Middle frontal gyrus (tissue), 1 donor: ENCODE measurements around the gene LY6G5C.

ENCODE experiments used
- DNase-seq: peaks from one replicate; pipeline ENCODE4 v3.0.0-alpha.2; 2015; ENCODE audit warnings: low spot score; ENCODE audit errors: extremely low spot score

LY6G5C gene

DNA sequence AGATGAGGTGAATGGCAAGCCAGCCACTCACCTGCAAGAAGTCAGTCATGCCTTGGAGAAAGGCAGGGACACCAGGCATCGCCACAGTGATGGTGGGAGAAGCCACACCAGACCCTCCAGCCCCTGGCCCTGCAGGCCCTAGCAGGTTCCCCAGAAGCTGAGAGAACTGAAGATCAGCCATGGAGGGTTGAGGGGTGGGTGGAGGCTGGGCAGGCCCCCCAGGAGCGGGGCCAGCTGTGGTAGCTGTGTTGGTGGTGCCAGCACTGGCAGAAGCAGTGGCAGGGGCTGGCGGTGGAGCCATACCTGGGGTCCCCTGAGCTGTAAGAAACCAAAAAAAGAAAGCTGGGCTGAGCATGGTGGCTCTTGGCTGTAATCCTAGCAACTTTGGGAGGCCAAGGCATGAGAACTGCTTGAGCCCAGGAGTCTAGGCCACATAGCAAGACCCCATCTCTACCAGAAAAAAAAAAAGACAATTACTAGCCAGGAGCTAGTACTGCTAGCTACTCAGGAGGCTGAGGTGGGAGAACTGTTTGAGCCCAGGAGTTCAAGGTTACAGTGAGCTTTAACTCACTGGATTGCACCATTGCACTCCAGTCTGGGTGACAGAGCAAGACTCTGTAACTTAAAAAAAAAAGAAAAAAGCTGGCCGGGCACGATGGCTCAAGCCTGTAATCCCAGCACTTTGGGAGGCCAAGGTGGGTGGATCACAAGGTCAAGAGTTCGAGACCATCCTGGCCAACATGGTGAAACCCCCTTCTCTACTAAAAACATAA is 37.9 kb downstream of the LY6G5C start:
- no peak for DNase-seq

DNA sequence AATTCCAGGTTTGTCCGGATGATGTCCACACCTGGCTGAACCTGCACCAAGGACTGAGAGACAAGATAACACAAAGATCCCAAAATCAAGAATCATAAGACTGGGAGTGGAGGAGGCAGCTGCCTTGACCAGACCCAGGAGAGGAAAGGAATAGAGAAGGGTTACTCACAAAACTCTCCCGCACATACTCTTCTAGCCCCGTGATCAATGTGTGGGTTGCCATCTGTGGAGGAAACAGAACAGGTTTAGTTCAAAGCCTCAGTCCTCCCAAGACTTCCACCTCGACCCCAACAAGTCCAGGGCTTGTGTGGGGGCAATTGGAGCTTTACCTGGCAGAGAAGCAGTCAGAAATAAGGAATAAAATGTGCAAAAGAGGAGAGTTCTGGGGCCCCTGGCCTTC is 39.5 kb downstream of the LY6G5C start:
- no peak for DNase-seq

GRCh38 chr6:31640612-31641011 is 40.3 kb downstream of the LY6G5C start:
- no peak for DNase-seq

DNA sequence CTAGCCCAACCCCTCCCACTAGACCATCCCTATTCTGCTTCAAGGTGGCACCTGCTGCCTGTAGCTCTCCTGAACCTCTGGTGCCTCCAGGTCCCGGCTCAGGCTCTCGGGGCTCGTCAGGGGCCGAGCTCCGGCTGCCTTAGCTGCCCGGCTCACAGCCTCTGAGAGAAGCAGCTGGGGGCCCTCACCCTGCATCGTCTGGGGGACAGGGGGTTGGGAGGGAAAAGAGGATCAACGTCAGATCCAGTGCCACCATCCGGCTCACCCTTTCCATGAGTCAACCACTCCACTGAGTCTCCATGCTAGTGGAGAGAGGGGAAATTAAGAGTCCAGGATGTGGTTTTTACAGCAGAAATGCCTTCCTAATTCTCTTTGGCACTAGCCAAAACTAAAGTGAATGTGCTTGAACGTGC is 41.4 kb downstream of the LY6G5C start:
- DNase-seq = no peak

DNA sequence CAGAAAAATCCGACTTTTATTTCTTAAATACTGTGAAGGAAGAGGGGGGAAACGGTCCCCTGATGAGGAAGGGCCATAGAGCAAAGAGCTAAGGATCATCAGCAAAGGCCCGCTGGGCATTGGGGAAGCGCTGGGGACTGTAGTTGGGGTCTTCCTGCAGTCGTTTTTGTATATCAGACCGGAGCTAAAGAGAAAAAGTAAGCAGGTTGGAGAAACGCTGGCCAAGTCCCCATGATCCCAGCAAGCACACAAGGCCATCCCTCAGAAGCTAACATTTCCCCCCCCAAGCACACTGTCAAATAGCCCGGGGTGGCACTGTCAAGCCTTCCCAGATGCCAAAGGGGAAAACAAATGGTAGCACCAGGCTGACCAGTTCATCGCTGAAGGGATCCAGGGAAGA is 41.8 kb downstream of the LY6G5C start:
- DNase-seq = no peak

- no peak for DNase-seq
Measured at GRCh38 chr6:31636698-31637596, 43.9 kb downstream of the LY6G5C start.

GRCh38 chr6:31634969-31635575 is 45.8 kb downstream of the LY6G5C start:
- DNase-seq = no peak

- DNase-seq = no peak
Measured at GRCh38 chr6:31634131-31634530, 46.7 kb downstream of the LY6G5C start.

DNA sequence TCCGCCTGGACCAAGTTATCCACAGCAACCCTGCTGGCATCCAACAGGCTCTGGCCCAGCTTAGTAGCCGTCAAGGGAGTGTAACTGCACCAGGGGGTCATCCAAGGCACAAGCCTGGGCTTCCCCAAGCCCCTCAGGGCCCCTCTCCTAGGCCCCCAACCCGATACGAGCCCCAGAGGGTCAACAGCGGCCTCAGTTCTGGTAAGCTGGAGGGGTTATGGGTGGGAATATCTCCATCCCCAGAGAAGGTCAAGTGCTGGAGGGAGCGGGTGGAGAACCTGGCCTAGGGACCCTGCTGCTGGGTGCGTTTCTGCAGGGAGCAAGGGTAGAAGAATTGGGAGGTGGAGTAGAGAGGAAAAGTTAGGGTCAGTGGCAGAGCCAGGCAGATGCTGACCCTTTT is 47.4 kb downstream of the LY6G5C start:
- DNase-seq = no peak

DNA sequence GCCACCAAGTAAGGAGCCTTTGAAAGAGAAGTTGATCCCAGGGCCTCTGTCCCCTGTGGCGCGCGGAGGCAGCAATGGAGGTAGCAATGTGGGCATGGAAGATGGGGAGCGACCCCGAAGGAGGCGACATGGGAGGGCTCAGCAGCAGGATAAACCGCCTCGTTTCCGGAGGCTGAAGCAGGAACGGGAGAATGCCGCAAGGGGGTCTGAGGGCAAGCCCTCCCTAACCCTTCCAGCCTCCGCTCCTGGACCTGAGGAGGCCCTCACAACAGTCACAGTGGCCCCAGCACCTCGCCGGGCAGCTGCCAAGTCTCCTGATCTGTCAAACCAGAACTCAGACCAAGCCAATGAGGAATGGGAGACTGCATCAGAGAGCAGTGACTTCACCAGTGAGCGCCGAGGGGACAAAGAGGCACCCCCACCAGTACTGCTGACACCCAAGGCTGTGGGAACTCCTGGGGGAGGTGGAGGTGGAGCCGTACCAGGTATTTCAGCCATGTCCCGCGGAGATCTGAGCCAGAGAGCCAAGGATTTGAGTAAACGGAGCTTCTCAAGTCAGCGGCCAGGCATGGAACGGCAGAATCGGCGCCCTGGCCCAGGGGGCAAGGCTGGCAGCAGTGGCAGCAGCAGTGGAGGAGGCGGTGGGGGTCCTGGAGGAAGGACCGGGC is 48.5 kb downstream of the LY6G5C start:
- no peak for DNase-seq

DNA sequence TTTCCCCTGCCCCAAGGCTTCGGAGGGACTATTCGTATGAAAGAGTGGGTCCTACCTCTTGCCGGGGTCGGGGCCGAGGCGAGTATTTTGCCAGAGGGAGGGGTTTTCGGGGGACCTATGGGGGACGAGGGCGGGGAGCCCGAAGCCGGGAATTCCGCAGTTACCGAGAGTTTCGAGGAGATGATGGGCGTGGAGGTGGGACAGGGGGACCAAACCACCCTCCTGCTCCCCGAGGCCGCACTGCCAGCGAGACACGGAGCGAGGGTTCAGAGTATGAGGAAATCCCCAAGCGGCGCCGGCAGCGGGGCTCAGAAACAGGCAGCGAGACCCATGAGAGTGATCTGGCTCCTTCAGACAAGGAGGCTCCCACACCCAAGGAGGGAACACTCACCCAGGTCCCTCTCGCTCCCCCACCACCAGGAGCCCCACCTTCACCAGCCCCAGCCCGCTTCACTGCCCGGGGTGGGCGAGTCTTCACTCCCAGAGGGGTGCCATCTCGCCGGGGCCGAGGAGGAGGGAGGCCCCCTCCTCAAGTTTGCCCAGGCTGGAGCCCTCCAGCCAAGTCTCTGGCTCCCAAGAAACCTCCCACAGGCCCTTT is 49.1 kb downstream of the LY6G5C start:
- DNase-seq = no peak

DNA sequence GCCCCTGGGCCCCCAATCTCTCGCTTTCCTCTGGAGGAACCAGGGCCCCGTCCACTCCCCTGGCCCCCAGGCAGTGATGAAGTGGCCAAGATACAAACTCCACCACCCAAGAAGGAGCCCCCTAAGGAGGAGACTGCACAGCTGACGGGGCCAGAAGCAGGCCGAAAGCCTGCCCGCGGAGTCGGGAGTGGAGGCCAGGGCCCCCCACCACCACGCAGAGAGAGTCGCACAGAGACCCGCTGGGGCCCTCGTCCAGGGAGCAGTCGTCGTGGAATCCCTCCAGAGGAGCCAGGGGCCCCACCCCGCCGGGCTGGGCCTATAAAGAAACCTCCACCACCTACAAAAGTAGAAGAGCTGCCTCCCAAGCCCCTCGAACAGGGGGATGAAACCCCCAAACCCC is 49.7 kb downstream of the LY6G5C start:
- DNase-seq = no peak

DNA sequence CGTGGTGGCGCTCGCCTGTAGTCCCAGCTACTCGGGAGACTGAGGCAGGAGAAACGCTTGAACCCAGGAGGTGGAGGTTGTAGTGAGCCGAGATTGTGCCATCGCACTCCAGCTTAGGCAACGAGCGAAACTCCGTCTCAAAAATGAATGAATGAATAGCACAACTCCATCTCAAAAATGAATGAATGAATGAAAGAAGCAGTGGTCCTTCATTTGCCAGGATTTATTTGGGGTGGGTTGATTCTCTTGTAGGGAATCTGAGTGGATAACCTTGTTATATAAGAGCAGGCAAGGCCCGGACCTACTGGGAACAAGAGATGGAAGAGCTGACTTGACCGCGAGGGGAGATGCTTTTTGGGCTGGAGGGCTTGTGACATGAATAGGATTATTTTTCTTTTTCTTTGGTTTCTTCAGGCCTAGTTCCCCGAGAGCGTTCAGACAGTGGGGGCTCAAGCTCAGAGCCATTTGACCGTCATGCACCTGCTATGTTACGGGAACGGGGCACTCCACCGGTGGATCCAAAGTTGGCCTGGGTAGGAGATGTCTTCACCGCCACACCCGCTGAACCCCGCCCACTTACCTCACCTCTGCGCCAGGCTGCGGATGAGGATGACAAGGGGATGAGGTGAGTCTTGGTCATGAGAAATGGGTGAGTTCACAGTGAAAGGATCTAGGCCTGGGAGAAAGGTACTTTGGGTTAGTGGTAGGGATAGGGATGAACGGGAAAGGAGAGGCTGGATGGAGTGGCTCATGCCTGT is 50.5 kb downstream of the LY6G5C start:
- DNase-seq = no peak

- no peak for DNase-seq
Measured at GRCh38 chr6:31629014-31629413, 51.9 kb downstream of the LY6G5C start.

DNA sequence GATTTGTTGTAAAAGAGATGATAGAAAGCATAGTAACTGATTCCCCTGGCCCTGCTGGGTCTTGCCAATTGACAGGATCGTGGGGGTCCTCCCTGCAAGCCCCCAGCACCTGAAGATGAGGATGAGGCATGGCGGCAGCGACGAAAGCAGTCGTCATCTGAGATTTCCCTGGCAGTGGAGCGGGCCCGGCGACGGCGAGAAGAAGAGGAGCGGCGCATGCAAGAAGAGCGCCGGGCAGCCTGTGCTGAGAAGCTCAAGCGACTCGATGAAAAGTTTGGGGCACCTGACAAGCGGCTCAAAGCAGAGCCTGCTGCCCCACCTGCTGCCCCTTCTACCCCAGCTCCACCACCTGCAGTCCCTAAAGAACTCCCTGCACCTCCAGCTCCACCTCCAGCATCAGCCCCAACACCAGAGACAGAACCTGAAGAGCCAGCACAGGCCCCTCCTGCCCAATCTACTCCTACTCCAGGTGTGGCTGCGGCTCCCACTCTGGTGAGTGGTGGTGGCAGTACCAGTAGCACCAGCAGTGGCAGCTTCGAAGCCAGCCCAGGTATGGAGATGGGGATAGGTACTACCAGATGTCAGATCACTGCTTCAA is 53.1 kb downstream of the LY6G5C start:
- no peak for DNase-seq

DNA sequence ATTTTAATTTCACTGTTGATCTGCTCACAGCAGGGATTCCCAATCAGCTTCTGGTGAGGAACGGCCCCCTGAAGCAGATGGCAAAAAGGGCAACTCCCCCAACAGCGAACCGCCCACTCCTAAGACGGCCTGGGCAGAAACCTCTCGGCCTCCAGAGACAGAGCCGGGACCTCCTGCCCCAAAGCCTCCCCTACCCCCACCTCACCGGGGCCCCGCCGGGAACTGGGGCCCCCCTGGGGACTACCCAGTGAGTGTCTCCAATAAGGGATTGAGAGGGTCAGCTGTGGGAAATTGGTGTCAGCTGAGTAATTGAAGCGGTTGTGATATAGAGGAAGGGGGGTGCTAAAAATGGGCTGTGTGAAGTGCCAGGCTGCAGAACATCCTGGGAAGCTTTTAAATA is 53.9 kb downstream of the LY6G5C start:
- no peak for DNase-seq
